Suprapubic skin (tissue), 4 donors: Measurements from ENCODE around the gene CADPS2.

Experiments used
- EP300 ChIP-seq: sonication (generic); formaldehyde crosslinking; IDR thresholded peaks from one replicate; pipeline ENCODE4 v1.6.1; 2017; ENCODE audit warnings: antibody characterized with exemption
- POLR2A ChIP-seq, 2 donors: fragments of 450-650 bp; IDR thresholded peaks; one replicate each; pipeline ENCODE4 v1.6.1; 2017; ENCODE audit warnings: antibody characterized with exemption in 2 of 2, mild to moderate bottlenecking in 2 of 2, moderate library complexity in 2 of 2
- POLR2AphosphoS5 ChIP-seq, 3 donors: sonication (generic); formaldehyde crosslinking; IDR thresholded peaks; one replicate each; pipeline ENCODE4 v1.6.1; 2017; ENCODE audit warnings: antibody characterized with exemption in 3 of 3
- TF ChIP-seq, protein P1 (sequence below), 2 donors: fragments of 200-600 bp in 1 of 2; fragments of 450-650 bp in 1 of 2; sonication (generic) in 1 of 2; IDR thresholded peaks; one replicate each; pipeline ENCODE4 v1.5.1; 2016 to 2019; ENCODE audit warnings: antibody characterized with exemption in 2 of 2, mild to moderate bottlenecking in 1 of 2, moderate library complexity in 1 of 2

DNA sequence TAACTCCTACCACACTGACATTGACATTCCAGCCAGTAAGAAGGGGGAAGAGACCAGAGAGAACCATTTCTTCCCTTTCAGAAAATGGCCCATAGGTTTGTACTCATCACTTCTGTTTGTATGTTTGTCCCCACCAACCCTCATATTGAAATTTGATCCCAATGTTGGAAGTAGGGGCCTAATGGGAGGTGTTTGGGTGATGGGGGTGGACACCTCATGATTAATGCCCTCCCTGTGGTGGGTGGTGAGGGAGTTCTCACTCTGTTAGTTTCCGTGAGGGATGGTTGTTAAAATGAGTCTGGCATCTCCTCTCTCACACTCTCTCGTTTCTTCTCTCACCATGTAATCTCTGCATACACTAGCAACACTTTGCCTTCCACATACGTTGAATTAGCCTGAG, 21.4 kb downstream of the CADPS2 start:
- TF ChIP-seq, protein P1, sequence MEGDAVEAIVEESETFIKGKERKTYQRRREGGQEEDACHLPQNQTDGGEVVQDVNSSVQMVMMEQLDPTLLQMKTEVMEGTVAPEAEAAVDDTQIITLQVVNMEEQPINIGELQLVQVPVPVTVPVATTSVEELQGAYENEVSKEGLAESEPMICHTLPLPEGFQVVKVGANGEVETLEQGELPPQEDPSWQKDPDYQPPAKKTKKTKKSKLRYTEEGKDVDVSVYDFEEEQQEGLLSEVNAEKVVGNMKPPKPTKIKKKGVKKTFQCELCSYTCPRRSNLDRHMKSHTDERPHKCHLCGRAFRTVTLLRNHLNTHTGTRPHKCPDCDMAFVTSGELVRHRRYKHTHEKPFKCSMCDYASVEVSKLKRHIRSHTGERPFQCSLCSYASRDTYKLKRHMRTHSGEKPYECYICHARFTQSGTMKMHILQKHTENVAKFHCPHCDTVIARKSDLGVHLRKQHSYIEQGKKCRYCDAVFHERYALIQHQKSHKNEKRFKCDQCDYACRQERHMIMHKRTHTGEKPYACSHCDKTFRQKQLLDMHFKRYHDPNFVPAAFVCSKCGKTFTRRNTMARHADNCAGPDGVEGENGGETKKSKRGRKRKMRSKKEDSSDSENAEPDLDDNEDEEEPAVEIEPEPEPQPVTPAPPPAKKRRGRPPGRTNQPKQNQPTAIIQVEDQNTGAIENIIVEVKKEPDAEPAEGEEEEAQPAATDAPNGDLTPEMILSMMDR (IDR thresholded peaks at IDR 0.05) = no peak
- no peak for TF ChIP-seq POLR2A (IDR thresholded peaks at IDR 0.05)
- no peak for TF ChIP-seq POLR2AphosphoS5 (IDR thresholded peaks at IDR 0.05)
- no peak for TF ChIP-seq EP300
